PC-3 (cell line): ENCODE measurements around the gene CHI3L2. TPM values are rescaled to one million over a fixed set of nuclear protein-coding genes. Genes with fewer than 3 reads are reported as not detected.
"Not testable (repeated sequence)": the region's sequence is repeated elsewhere in the genome, so short reads cannot be mapped to it uniquely, and the experiment has no call there.

Experiments
- ATAC-seq: fragments of 200-7000 bp; cut with Tn5 transposase; 2 replicates; pipeline ENCODE4 v1.9.1; 2020; ENCODE audit warnings: mild to moderate bottlenecking, moderate library complexity
- BruUV-seq: library from RNA; stranded (reverse); fragments of 400-500 nt; replicated peaks from 2 replicates; lab custom pipeline; 2021; lab: Mats Ljungman, UMichigan
- CTCF ChIA-PET: fragments of 300-600 bp; sonication (Branson Sonifier 250); formaldehyde crosslinking; loops from one replicate; lab custom pipeline; 2022; ENCODE audit warnings: antibody characterized with exemption; lab: Charles Lee
- POLR2A ChIA-PET: fragments of 300-600 bp; sonication (Branson Sonifier 250); formaldehyde crosslinking; loops from one replicate; lab custom pipeline; 2022; ENCODE audit warnings: antibody characterized with exemption; ENCODE audit not compliant: unreplicated experiment; lab: Charles Lee
- DNase-seq: peaks from one replicate; pipeline ENCODE4 v3.0.0-alpha.2; 2015
- H2AFZ ChIP-seq: fragments of 300-600 bp; sonication (generic); 2 replicates; pipeline ENCODE4 v1.6.0; 2016; ENCODE audit warnings: antibody characterized with exemption, low read length
- H3F3A ChIP-seq: fragments of 300-600 bp; sonication (generic); one replicate; pipeline ENCODE4 v1.6.0; 2017; ENCODE audit warnings: antibody characterized with exemption, low read length, control low read depth, mild to moderate bottlenecking; ENCODE audit not compliant: unreplicated experiment
- H3K27ac ChIP-seq: fragments of 300-600 bp; sonication (generic); 2 replicates; pipeline ENCODE4 v1.5.1; 2016; ENCODE audit warnings: mild to moderate bottlenecking, low read length
- H3K27me3 ChIP-seq: fragments of 300-600 bp; sonication (generic); 2 replicates; pipeline ENCODE4 v1.6.1; 2016; ENCODE audit warnings: low read length, mixed read lengths
- H3K36me3 ChIP-seq: fragments of 300-600 bp; sonication (generic); 2 replicates; pipeline ENCODE4 v1.6.1; 2016; ENCODE audit warnings: low read depth, mixed run types, low read length, mixed read lengths
- H3K4me1 ChIP-seq: fragments of 300-600 bp; sonication (generic); 2 replicates; pipeline ENCODE4 v1.5.1; 2016; ENCODE audit warnings: low read length; ENCODE audit not compliant: insufficient read depth
- H3K4me2 ChIP-seq: fragments of 300-600 bp; sonication (generic); 2 replicates; pipeline ENCODE4 v1.6.0; 2016; ENCODE audit warnings: low read length
- H3K4me3 ChIP-seq: fragments of 300-600 bp; sonication (generic); 2 replicates; pipeline ENCODE4 v1.5.1; 2016; ENCODE audit warnings: mild to moderate bottlenecking, low read length, mixed read lengths
- H3K79me2 ChIP-seq: fragments of 300-600 bp; sonication (generic); 2 replicates; pipeline ENCODE4 v1.6.1; 2017; ENCODE audit warnings: low read length, mixed read lengths
- H3K9ac ChIP-seq: fragments of 300-600 bp; sonication (generic); 2 replicates; pipeline ENCODE4 v1.6.0; 2016; ENCODE audit warnings: mild to moderate bottlenecking, low read length
- H3K9me2 ChIP-seq: fragments of 300-600 bp; sonication (generic); replicated peaks from 2 replicates; pipeline ENCODE4 v1.6.1; 2016; ENCODE audit warnings: mixed run types, low read length, mixed read lengths
- H3K9me3 ChIP-seq: fragments of 300-600 bp; sonication (generic); 2 replicates; pipeline ENCODE4 v1.6.1; 2016; ENCODE audit warnings: low read length, mixed read lengths
- H4K20me1 ChIP-seq: fragments of 300-600 bp; sonication (generic); 2 replicates; pipeline ENCODE4 v1.6.1; 2016; ENCODE audit warnings: low read length, mixed read lengths
- CTCF ChIP-seq: fragments of 300-600 bp; sonication (generic); conservative IDR thresholded peaks from 2 replicates; pipeline ENCODE4 v1.5.1; 2017; ENCODE audit warnings: antibody characterized with exemption, low read depth, mild to moderate bottlenecking, low read length
- EZH2 ChIP-seq: fragments of 300-600 bp; sonication (generic); IDR thresholded peaks from one replicate; pipeline ENCODE4 v1.6.1; 2017; ENCODE audit warnings: antibody characterized with exemption, mild to moderate bottlenecking, low read length; ENCODE audit not compliant: unreplicated experiment
- EZH2phosphoT487 ChIP-seq: fragments of 300-600 bp; sonication (generic); IDR thresholded peaks from 2 replicates; pipeline ENCODE4 v1.6.1; 2018; ENCODE audit warnings: mild to moderate bottlenecking, antibody characterized with exemption, low read length, borderline replicate concordance
- intact Hi-C: fragments of 100-400 bp; cut with micrococcal nuclease; formaldehyde crosslinking; loops from 2 replicates; pipeline ENCODE4 v1.9.0; 2023
- total RNA-seq: library from RNA; depleted of rRNA; stranded (reverse); fragments of >200 nt; gene quantifications from 2 replicates; pipeline ENCODE4 v1.2.3, GENCODE V29; 2014

The CHI3L2 gene
- total RNA-seq, 1 experiment from 2014 or later, result 0.55 TPM

- intact Hi-C loops, result no loop called here
- H3K79me2 ChIP-seq, result no peaks in the 10 kb centered on the region
- H3K4me3 ChIP-seq, result no peak overlapping the region
- no peaks in the 10 kb centered on the region for H3K4me1 ChIP-seq
- no TSS peak for BruUV-seq
- H3K4me2 ChIP-seq, result no peak overlapping the region
- no peak overlapping the region for H2AFZ ChIP-seq
- ChIA-PET POLR2A (no interaction called here), CTCF (no interaction called here)
- H3K9me3 ChIP-seq, result no peaks in the 10 kb centered on the region
- no peak for DNase-seq
- H3K27me3 ChIP-seq, result no peaks in the 10 kb centered on the region
- H3F3A ChIP-seq, result no peaks in the 10 kb centered on the region
- H3K27ac ChIP-seq, result no peak overlapping the region
- ATAC-seq, result no peak
- H3K9me2 ChIP-seq, result no peaks in the 10 kb centered on the region
- no peak overlapping the region for H3K9ac ChIP-seq
- H3K36me3 ChIP-seq, result no peaks in the 10 kb centered on the region
- TF ChIP-seq EZH2 (no peak), EZH2phosphoT487 (no peak), CTCF (no peak)
- H4K20me1 ChIP-seq, result no peaks in the 10 kb centered on the region
Observed at GRCh38 chr1:111214884-111215283, 12.6 kb upstream of the CHI3L2 start.

- BruUV-seq, DNase-seq, H3K4me1 ChIP-seq, H3K4me3 ChIP-seq, H3F3A ChIP-seq, H3K27ac ChIP-seq, H3K36me3 ChIP-seq, intact Hi-C loops, H3K4me2 ChIP-seq, H3K27me3 ChIP-seq, H3K79me2 ChIP-seq, H3K9me3 ChIP-seq, H3K9ac ChIP-seq, H4K20me1 ChIP-seq, H3K9me2 ChIP-seq, ATAC-seq, H2AFZ ChIP-seq, POLR2A ChIA-PET: not testable (repeated sequence)
- CTCF ChIA-PET, result interaction anchor here (0.6 kb wide), 1 partner anchor 1231 kb away, joined by 3 read pairs; no protein-coding TSS in a partner anchor
Observed at GRCh38 chr1:111215285-111215684, 12.2 kb upstream of the CHI3L2 start.

GRCh38 chr1:111216751-111217150 is 10.8 kb upstream of the CHI3L2 start:
- Histone ChIP-seq H3K4me2 (no peak overlapping the region), H3K4me3 (no peak overlapping the region), H3K9me2 (no peaks in the 10 kb centered on the region), H3K4me1 (peaks cover 4% of the 10 kb centered on the region), H4K20me1 (no peaks in the 10 kb centered on the region), H3K27me3 (no peaks in the 10 kb centered on the region), H3K9me3 (no peaks in the 10 kb centered on the region), H3K79me2 (no peaks in the 10 kb centered on the region), H2AFZ (no peak overlapping the region), H3K36me3 (no peaks in the 10 kb centered on the region), H3F3A (no peaks in the 10 kb centered on the region), H3K9ac (no peak overlapping the region), H3K27ac (no peak overlapping the region)
- ATAC-seq (no peak), DNase-seq (no peak)
- POLR2A ChIA-PET, result no interaction called here
- no TSS peak for BruUV-seq
- intact Hi-C loops, result no loop called here
- TF ChIP-seq CTCF, result no peak
- no peak for TF ChIP-seq EZH2phosphoT487
- no peak for TF ChIP-seq EZH2
- CTCF ChIA-PET, result no interaction called here
